Esophagus squamous epithelium (tissue), 5 donors: ENCODE data around the gene SRP68. TPM values are rescaled to one million over a fixed set of nuclear protein-coding genes. Genes with fewer than 3 reads are reported as not detected.

Experiments
- DNase-seq: peaks from one replicate; lab custom pipeline; 2025; lab: John Stamatoyannopoulos, UW
- H3K27ac ChIP-seq, 4 donors: fragments of 200-600 bp; sonication (generic); one replicate each; pipeline ENCODE4 v1.5.1; 2016 to 2019; ENCODE audit warnings: mild to moderate bottlenecking in 1 of 4
- H3K27me3 ChIP-seq, 4 donors: fragments of 200-600 bp; sonication (generic); 1 replicate in 3 of 4; 2 replicates in 1 of 4; pipeline versions ENCODE4 v1.5.1 to v1.6.0; 2017 to 2021; ENCODE audit warnings: antibody characterized with exemption in 1 of 4
- H3K36me3 ChIP-seq, 3 donors: fragments of 200-600 bp; sonication (generic); one replicate each; pipeline ENCODE4 v1.5.1; 2016 to 2019
- H3K4me1 ChIP-seq, 3 donors: fragments of 200-600 bp; sonication (generic); one replicate each; pipeline ENCODE4 v1.5.1; 2017 to 2019
- H3K4me3 ChIP-seq, 4 donors: fragments of 200-600 bp; sonication (generic); 1 replicate in 3 of 4; 2 replicates in 1 of 4; pipeline ENCODE4 v1.5.1; 2016 to 2019; ENCODE audit warnings: mild to moderate bottlenecking in 2 of 4, moderate library complexity in 1 of 4
- H3K9me3 ChIP-seq, 3 donors: fragments of 200-600 bp; sonication (generic); one replicate each; pipeline ENCODE4 v1.5.1; 2016 to 2019
- CTCF ChIP-seq, 6 experiments: fragments of 450-650 bp in 4 of 6; fragments of 200-600 bp in 2 of 6; sonication (generic) in 2 of 6; IDR thresholded peaks; one replicate each; pipeline ENCODE4 v1.5.1; 2016 to 2019; ENCODE audit warnings: antibody characterized with exemption in 6 of 6, mild to moderate bottlenecking in 4 of 6, moderate library complexity in 4 of 6
- POLR2A ChIP-seq, 4 donors: fragments of 450-650 bp; IDR thresholded peaks; one replicate each; pipeline ENCODE4 v1.6.1; 2017; ENCODE audit warnings: antibody characterized with exemption in 4 of 4, mild to moderate bottlenecking in 4 of 4, moderate library complexity in 3 of 4
- WGBS, 2 donors: methylation state at CpG; one replicate each; pipeline ENCODE4 v1.1.5; 2018; 5-methylcytosine and 5-hydroxymethylcytosine counted together
- intact Hi-C: fragments of 100-400 bp; cut with DNase I; formaldehyde crosslinking; loops from one replicate; pipeline ENCODE4 v1.15.0; 2022
- total RNA-seq, 4 donors: library from RNA; depleted of rRNA; stranded (reverse); fragments of >200 nt; gene quantifications; one replicate each; pipeline ENCODE4 v1.1.0, GENCODE V29; 2016
- donor health status: DM: yes; HTN: yes; CAD: no.

SRP68 gene
- total RNA-seq, 4 donors from 2014 or later, result 40.6 to 78.0 (median 52.7) TPM

DNA sequence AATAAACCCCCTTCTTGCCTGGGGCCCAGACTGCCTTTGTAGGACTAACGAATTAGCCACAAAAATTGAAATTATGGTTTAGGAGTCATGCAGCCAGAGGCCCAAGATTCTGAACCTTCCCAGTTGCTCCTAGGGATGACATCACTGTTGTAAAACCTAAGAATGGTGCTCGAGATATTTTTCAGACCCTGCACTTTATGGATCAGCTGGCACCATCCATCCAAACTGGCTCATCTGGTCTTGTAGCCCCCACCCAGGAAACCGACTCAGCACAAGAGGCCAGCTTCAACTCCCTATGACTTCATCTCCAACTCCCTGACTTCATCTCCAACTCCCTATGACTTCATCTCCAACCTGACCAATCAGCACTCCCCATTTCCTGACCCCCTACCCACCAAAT lies 34.3 kb downstream of the SRP68 start:
- WGBS, 2 donors, result 66% methylated on average over 2 to 3 of the region's 3 CpGs
- no peaks in the 10 kb centered on the region for H3K9me3 ChIP-seq
- DNase-seq, result no peak
- intact Hi-C loops, result no loop called here
- H3K4me3 ChIP-seq, result no peak overlapping the region
- H3K27ac ChIP-seq, result peak overlapping the region in 1 of 4 donors; percentile 23
- H3K27me3 ChIP-seq, result no peaks in the 10 kb centered on the region
- TF ChIP-seq POLR2A (IDR thresholded peaks at IDR 0.05) (no peak), CTCF (IDR thresholded peaks at IDR 0.05) (no peak)
- H3K4me1 ChIP-seq, result peaks cover 0 to 16% (median 0%) of the 10 kb centered on the region in 3 donors
- peaks cover 26 to 55% (median 39%) of the 10 kb centered on the region in 3 donors for H3K36me3 ChIP-seq

DNA sequence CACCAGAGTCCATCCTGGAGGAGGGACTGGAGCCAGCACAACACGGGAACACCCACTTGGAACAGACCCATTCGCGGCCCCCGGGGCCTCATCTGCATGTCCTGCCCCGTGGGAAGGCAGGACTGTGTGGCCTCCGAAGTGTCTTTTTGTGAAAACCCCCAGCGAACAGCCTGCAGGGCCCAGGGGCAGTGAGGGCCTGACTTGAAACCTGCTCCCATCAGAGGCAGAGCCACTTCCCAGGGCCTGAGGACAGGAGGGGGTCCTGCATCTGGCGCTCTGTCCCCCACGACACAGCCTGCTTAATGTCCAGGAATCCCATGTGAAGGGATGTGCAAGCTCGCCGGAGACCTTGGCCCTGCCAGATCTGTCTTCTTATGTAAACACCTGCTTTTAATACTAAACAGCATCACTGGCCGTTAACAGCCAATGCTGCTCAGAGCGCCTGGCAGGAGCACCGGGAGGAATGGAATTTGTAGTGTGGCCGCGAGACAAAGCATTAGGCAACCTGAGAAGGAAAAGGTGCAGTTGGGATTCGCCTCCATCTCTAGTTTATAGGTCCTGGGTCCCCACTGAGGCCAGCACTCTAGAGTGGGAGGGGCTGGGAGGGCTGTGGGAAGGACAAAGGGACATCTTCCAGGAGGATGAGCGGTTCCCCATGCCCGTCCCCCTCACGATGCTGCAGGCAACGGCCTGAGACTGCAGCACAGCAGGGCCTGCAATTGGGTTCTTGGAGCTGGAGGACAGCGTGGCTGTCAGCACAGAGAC lies 35.6 kb downstream of the SRP68 start:
- intact Hi-C loops, result no loop called here
- WGBS, 2 donors, result 40 to 45% methylated on average over 10 to 13 of the region's 22 CpGs
- Histone ChIP-seq H3K36me3 (peaks cover 15 to 42% (median 25%) of the 10 kb centered on the region in 3 donors), H3K27me3 (no peaks in the 10 kb centered on the region), H3K4me3 (no peak overlapping the region), H3K9me3 (no peaks in the 10 kb centered on the region), H3K27ac (no peak overlapping the region), H3K4me1 (peaks cover 0 to 15% (median 0%) of the 10 kb centered on the region in 3 donors)
- no peak for DNase-seq
- TF ChIP-seq CTCF (IDR thresholded peaks at IDR 0.05) (no peak), POLR2A (IDR thresholded peaks at IDR 0.05) (no peak)

DNA sequence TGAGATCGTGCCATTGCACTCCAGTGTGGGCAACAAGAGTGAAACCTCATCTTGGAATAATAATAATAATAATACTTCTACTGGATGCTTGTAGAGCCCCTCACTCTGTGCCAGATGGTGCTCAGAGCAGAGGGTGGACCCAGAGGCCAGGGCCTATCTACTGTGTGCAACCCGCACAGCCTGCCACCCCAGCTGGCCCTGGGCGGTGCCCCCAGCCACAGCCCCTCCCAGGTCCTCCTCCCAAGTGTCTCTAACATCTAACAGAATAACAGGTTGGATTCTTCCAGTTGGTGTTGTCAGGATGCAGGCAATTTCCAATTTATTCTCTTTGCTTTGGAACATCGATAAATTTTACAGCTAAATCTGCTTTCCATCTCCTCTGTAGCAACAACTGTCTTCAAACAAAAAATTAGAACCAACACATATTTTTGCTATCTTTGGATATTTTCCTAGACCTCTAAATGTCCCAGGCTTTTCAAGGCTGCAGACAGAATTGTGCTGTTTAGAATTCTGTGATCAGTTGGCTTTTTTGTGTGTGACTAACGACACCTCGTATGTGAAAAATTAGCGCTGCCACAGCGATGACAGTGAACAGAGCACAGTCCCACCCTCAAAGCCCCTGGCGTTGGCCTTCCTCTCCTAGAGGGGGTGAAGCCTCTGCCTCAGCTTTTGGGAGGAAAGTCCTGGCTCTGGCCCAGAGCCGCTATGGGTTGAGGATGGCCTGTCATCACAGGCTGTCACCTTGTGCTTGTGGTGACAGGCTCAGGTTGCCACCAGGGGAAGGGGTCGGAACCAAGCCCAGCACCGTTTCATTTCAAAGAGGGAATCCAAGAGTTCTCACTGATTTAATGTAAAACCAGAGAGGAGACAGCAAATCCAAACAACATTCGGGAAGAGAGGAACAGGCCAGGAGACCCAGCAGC lies 37.6 kb downstream of the SRP68 start:
- no peak for DNase-seq
- TF ChIP-seq CTCF (IDR thresholded peaks at IDR 0.05) (no peak), POLR2A (IDR thresholded peaks at IDR 0.05) (no peak)
- WGBS, 2 donors, result 84 to 86% methylated on average over 6 to 12 of the region's 13 CpGs
- Histone ChIP-seq H3K36me3 (peaks cover 2 to 22% (median 9%) of the 10 kb centered on the region in 3 donors), H3K27me3 (no peaks in the 10 kb centered on the region), H3K4me1 (peaks cover under 1 to 20% (median 3%) of the 10 kb centered on the region in 3 donors), H3K27ac (no peak overlapping the region), H3K4me3 (no peak overlapping the region), H3K9me3 (no peaks in the 10 kb centered on the region)
- intact Hi-C loops, result no loop called here

GRCh38 chr17:76033139-76033538 lies 39.2 kb downstream of the SRP68 start:
- WGBS, 2 donors, result 92 to 93% methylated on average over 2 to 3 of the region's 6 CpGs
- H3K4me1 ChIP-seq, result peaks cover 7 to 35% (median 10%) of the 10 kb centered on the region in 3 donors
- H3K36me3 ChIP-seq, result peaks cover 0 to 6% (median 0%) of the 10 kb centered on the region in 3 donors
- DNase-seq, result no peak
- H3K27me3 ChIP-seq, result no peaks in the 10 kb centered on the region
- intact Hi-C loops, result no loop called here
- H3K9me3 ChIP-seq, result no peaks in the 10 kb centered on the region
- H3K27ac ChIP-seq, result no peak overlapping the region
- no peak overlapping the region for H3K4me3 ChIP-seq
- TF ChIP-seq POLR2A (IDR thresholded peaks at IDR 0.05) (no peak), CTCF (IDR thresholded peaks at IDR 0.05) (no peak)

- WGBS, 2 donors, result 83 to 90% methylated on average over 3 to 5 of the region's 5 CpGs
- intact Hi-C loops, result no loop called here
Measured at GRCh38 chr17:76032780-76033108, 39.6 kb downstream of the SRP68 start.

More at GRCh38 chr17:76032780-76033108, 39.6 kb downstream of the SRP68 start:
- Histone ChIP-seq H3K27ac (no peak overlapping the region), H3K36me3 (peaks cover 0 to 2% (median 0%) of the 10 kb centered on the region in 3 donors), H3K9me3 (no peaks in the 10 kb centered on the region), H3K27me3 (no peaks in the 10 kb centered on the region), H3K4me1 (peaks cover 10 to 39% (median 10%) of the 10 kb centered on the region in 3 donors), H3K4me3 (no peak overlapping the region)
- DNase-seq, result no peak
- TF ChIP-seq CTCF (IDR thresholded peaks at IDR 0.05) (no peak), POLR2A (IDR thresholded peaks at IDR 0.05) (no peak)
